HL-60 (cell line): Measurements from ENCODE around the gene NAALADL2.

Experiments used
- DNase-seq, 2 experiments: peaks; one replicate each; pipeline ENCODE4 v3.0.0-alpha.2; 2010 to 2020; ENCODE audit warnings: low read depth in 1 of 2, low spot score in 1 of 2
- H3K27ac ChIP-seq: fragments of 250-450 bp; sonication (Bioruptor Pico); replicated peaks from 2 replicates; pipeline ENCODE4 v1.5.1; 2020; ENCODE audit warnings: mild to moderate bottlenecking, moderate library complexity
- H3K27me3 ChIP-seq: fragments of 250-450 bp; sonication (Bioruptor Pico); 2 replicates; pipeline ENCODE4 v1.5.1; 2021; ENCODE audit warnings: mild to moderate bottlenecking, moderate library complexity; ENCODE audit not compliant: insufficient read depth, poor library complexity, severe bottlenecking
- H3K4me3 ChIP-seq: replicated peaks from 2 replicates; pipeline ENCODE4 v1.5.1; 2011; ENCODE audit warnings: mild to moderate bottlenecking, control low read depth, low read length; ENCODE audit not compliant: insufficient read depth
- CTCF ChIP-seq: IDR thresholded peaks from one replicate; pipeline ENCODE4 v1.5.1; 2011; ENCODE audit warnings: low read length, control low read depth, inconsistent platforms; ENCODE audit not compliant: insufficient read depth
- GABPA ChIP-seq: IDR thresholded peaks from 2 replicates; pipeline ENCODE4 v1.6.1; 2012; ENCODE audit warnings: low read depth
- POLR2AphosphoS5 ChIP-seq: IDR thresholded peaks from 2 replicates; pipeline ENCODE4 v1.6.1; 2012; ENCODE audit warnings: low read depth
- REST ChIP-seq: IDR thresholded peaks from 2 replicates; pipeline ENCODE4 v1.6.1; 2012; ENCODE audit warnings: low read depth; ENCODE audit not compliant: insufficient replicate concordance
- SPI1 ChIP-seq: IDR thresholded peaks from 2 replicates; pipeline ENCODE4 v1.6.1; 2012; ENCODE audit warnings: low read depth, mild to moderate bottlenecking, borderline replicate concordance

Gene NAALADL2

GRCh38 chr3:175108613-175109151, 249.5 kb downstream of the NAALADL2 start:
- H3K27me3 ChIP-seq, result no peaks in the 10 kb centered on the region
- no peak overlapping the region for H3K4me3 ChIP-seq
- no peak overlapping the region for H3K27ac ChIP-seq
- DNase-seq, result no peak
- TF ChIP-seq SPI1, result no peak

- no peak for DNase-seq
- no peak overlapping the region for H3K27ac ChIP-seq
Observed at GRCh38 chr3:175111036-175111435, 251.9 kb downstream of the NAALADL2 start.

GRCh38 chr3:175118382-175118941, 259.3 kb downstream of the NAALADL2 start:
- no peak for DNase-seq
- TF ChIP-seq GABPA (no peak), POLR2AphosphoS5 (no peak), SPI1 (no peak), REST (no peak), CTCF (no peak)

More at GRCh38 chr3:175111036-175111435, 251.9 kb downstream of the NAALADL2 start:
- no peaks in the 10 kb centered on the region for H3K27me3 ChIP-seq
- TF ChIP-seq POLR2AphosphoS5 (no peak), REST (no peak), CTCF (no peak), GABPA (no peak), SPI1 (no peak)
- H3K4me3 ChIP-seq, result no peak overlapping the region

GRCh38 chr3:175121225-175121624, 262.1 kb downstream of the NAALADL2 start:
- DNase-seq, result no peak
- Histone ChIP-seq H3K4me3 (no peak overlapping the region), H3K27ac (no peak overlapping the region), H3K27me3 (no peaks in the 10 kb centered on the region)
- TF ChIP-seq POLR2AphosphoS5 (no peak), REST (no peak)

More at GRCh38 chr3:175118382-175118941, 259.3 kb downstream of the NAALADL2 start:
- Histone ChIP-seq H3K27me3 (no peaks in the 10 kb centered on the region), H3K4me3 (no peak overlapping the region), H3K27ac (no peak overlapping the region)
